GM12878 (cell line): ENCODE measurements around the gene ZNF841. TPM values are rescaled to one million over a fixed set of nuclear protein-coding genes. Genes with fewer than 3 reads are reported as not detected.
A peak's percentile ranks its signal among the peaks of the same experiment; 100 is the strongest.

Source experiments
- BCLAF1 ChIP-seq: fragments of 450-650 bp; IDR thresholded peaks from 2 replicates; pipeline ENCODE4 v1.6.1; 2017; ENCODE audit warnings: antibody characterized with exemption, mild to moderate bottlenecking, moderate library complexity
- CBX5 ChIP-seq: sonication (generic); IDR thresholded peaks from 2 replicates; pipeline ENCODE4 v1.6.1; 2016; ENCODE audit warnings: low read depth, moderate library complexity, mild to moderate bottlenecking, inconsistent platforms
- FOS ChIP-seq: IDR thresholded peaks from 3 replicates; pipeline ENCODE4 v1.6.1; 2011; ENCODE audit warnings: borderline replicate concordance; ENCODE audit not compliant: insufficient read length; ENCODE audit errors: extremely low read depth
- JUNB ChIP-seq: IDR thresholded peaks from 2 replicates; pipeline ENCODE4 v1.6.1; 2016; ENCODE audit warnings: antibody characterized with exemption, mild to moderate bottlenecking
- MAX ChIP-seq: IDR thresholded peaks from 2 replicates; pipeline ENCODE4 v1.6.1; 2012; ENCODE audit warnings: low read depth, low read length, improper control_type of control experiment
- PAX8 ChIP-seq: fragments of 450-650 bp; IDR thresholded peaks from 2 replicates; pipeline ENCODE4 v1.6.1; 2017; ENCODE audit warnings: mild to moderate bottlenecking, moderate library complexity
- RUNX3 ChIP-seq: IDR thresholded peaks from 2 replicates; pipeline ENCODE4 v1.6.1; 2012; ENCODE audit warnings: low read length, inconsistent platforms
- ZNF687 ChIP-seq: fragments of 450-650 bp; IDR thresholded peaks from 2 replicates; pipeline ENCODE4 v1.6.1; 2017; ENCODE audit warnings: mild to moderate bottlenecking, moderate library complexity
- polyA plus RNA-seq, 11 experiments: library from polyadenylated mRNA; depleted of rRNA in 4 of 11; unstranded in 6 of 11; stranded (reverse) in 5 of 11; fragments of >200 nt; fragmentation: Nextera tagmentation in 4 of 11; fragmentation: Illumina TruSeq in 1 of 11; extraction: Ambion mirVana in 4 of 11; extraction: Trizol in 1 of 11; gene quantifications; 1 replicate in 1 of 11; 2 replicates in 10 of 11; pipeline versions ENCODE4 v1.2.1 to v1.2.3, GENCODE V29; 2011 to 2016; ENCODE audit warnings: inconsistent platforms in 2 of 11, missing spikeins in 2 of 11, low read depth in 1 of 11
- total RNA-seq, 4 experiments: library from RNA; depleted of rRNA in 3 of 4; stranded (reverse); fragments of >200 nt in 3 of 4; fragmentation: Illumina TruSeq in 1 of 4; extraction: Trizol in 1 of 4; gene quantifications; 2 replicates each; pipeline versions ENCODE4 v1.2.1 to v1.2.3, GENCODE V29; 2013 to 2021

Gene ZNF841
- total and polyA plus RNA-seq, 10 of the 15 experiments (the other 5 are each of a cell fraction or from before 2014, with no cell fraction given) = 1.4 to 15.0 (median 8.2) TPM

GRCh38 chr19:52048555-52049501 is 46.7 kb downstream of the ZNF841 start, which contains the start of gene ZNF432 (continued):
- no peak for TF ChIP-seq ZNF687
- 0 out of 2 replicates have a peak, but pooled peaks have one; percentile 24 for TF ChIP-seq MAX
- peak; percentile 68; the same call in 1 of the 2 replicates for TF ChIP-seq PAX8
- no peak for TF ChIP-seq JUNB
- TF ChIP-seq FOS = no peak
- TF ChIP-seq RUNX3 = peak; percentile 66
- no peak for TF ChIP-seq CBX5
- no peak for TF ChIP-seq BCLAF1
